ENCODE measurements around the gene GATA3. TPM values are rescaled to one million over a fixed set of nuclear protein-coding genes. Genes with fewer than 3 reads are reported as not detected.

GATA3 gene
- polyA plus RNA-seq, 1 donor from 2014 or later = not detected

DNA sequence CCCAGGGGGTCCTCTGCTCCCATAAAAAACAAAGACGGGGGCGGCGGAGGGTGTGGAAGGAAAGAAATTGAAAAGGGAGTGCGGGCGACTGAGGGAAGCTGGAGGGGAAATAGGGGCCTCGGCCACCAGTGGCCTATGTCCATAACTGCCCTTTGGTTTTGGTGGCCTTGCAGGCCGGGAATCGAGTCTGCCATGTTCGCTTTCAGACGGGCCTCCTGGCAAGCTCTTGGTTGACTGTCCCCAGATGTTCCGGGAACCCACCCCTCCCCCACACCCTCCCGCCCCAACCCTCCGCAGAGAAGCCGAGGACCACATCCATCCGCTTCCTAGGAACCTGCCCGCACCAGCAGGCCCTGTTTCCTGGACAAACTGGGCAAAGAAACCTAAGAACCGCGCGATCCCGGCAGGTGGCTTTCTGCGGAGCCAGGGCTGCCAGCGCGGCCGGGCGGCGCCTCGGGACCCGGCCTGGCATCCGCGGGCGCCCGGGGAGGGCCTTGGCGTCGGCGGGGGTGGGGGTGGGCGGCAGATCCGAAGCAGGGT, 20.0 kb upstream of the GATA3 start:
- no peak overlapping the region for H3K27ac ChIP-seq (ENCODE audit: low read length)
- no peaks in the 10 kb centered on the region for H3K9me3 ChIP-seq (ENCODE audit: low read length)
- TF ChIP-seq, protein P1, sequence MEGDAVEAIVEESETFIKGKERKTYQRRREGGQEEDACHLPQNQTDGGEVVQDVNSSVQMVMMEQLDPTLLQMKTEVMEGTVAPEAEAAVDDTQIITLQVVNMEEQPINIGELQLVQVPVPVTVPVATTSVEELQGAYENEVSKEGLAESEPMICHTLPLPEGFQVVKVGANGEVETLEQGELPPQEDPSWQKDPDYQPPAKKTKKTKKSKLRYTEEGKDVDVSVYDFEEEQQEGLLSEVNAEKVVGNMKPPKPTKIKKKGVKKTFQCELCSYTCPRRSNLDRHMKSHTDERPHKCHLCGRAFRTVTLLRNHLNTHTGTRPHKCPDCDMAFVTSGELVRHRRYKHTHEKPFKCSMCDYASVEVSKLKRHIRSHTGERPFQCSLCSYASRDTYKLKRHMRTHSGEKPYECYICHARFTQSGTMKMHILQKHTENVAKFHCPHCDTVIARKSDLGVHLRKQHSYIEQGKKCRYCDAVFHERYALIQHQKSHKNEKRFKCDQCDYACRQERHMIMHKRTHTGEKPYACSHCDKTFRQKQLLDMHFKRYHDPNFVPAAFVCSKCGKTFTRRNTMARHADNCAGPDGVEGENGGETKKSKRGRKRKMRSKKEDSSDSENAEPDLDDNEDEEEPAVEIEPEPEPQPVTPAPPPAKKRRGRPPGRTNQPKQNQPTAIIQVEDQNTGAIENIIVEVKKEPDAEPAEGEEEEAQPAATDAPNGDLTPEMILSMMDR (IDR thresholded peaks at IDR 0.05; ENCODE audit: poor library complexity, severe bottlenecking) = no peak
- TF ChIP-seq POLR2AphosphoS5 (IDR thresholded peaks at IDR 0.05) (no peak), RAD21 (conservative IDR thresholded peaks at IDR 0.05) (no peak), EZH2 (IDR thresholded peaks at IDR 0.05; ENCODE audit: borderline replicate concordance, insufficient read depth, low read length, poor library complexity, severe bottlenecking) (no peak), MXI1 (conservative IDR thresholded peaks at IDR 0.05; ENCODE audit: poor library complexity, severe bottlenecking) (no peak), SMC3 (conservative IDR thresholded peaks at IDR 0.05; ENCODE audit: poor library complexity) (no peak), TAF1 (IDR thresholded peaks at IDR 0.05; ENCODE audit: low read depth) (no peak), EP300 (conservative IDR thresholded peaks at IDR 0.05; ENCODE audit: poor library complexity, severe bottlenecking) (no peak)
- TF ChIP-seq, protein P2, sequence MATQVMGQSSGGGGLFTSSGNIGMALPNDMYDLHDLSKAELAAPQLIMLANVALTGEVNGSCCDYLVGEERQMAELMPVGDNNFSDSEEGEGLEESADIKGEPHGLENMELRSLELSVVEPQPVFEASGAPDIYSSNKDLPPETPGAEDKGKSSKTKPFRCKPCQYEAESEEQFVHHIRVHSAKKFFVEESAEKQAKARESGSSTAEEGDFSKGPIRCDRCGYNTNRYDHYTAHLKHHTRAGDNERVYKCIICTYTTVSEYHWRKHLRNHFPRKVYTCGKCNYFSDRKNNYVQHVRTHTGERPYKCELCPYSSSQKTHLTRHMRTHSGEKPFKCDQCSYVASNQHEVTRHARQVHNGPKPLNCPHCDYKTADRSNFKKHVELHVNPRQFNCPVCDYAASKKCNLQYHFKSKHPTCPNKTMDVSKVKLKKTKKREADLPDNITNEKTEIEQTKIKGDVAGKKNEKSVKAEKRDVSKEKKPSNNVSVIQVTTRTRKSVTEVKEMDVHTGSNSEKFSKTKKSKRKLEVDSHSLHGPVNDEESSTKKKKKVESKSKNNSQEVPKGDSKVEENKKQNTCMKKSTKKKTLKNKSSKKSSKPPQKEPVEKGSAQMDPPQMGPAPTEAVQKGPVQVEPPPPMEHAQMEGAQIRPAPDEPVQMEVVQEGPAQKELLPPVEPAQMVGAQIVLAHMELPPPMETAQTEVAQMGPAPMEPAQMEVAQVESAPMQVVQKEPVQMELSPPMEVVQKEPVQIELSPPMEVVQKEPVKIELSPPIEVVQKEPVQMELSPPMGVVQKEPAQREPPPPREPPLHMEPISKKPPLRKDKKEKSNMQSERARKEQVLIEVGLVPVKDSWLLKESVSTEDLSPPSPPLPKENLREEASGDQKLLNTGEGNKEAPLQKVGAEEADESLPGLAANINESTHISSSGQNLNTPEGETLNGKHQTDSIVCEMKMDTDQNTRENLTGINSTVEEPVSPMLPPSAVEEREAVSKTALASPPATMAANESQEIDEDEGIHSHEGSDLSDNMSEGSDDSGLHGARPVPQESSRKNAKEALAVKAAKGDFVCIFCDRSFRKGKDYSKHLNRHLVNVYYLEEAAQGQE (IDR thresholded peaks at IDR 0.05; ENCODE audit: borderline replicate concordance) = no peak
- peak overlapping the region; percentile 91 for H3K4me2 ChIP-seq (ENCODE audit: low read length)
- no peaks in the 10 kb centered on the region for H3F3A ChIP-seq (ENCODE audit: insufficient read depth, low read length, poor library complexity, severe bottlenecking)
- H3K9me2 ChIP-seq (ENCODE audit: insufficient read depth, low read length) = no peaks in the 10 kb centered on the region
- H3K79me2 ChIP-seq (replicated peaks; ENCODE audit: insufficient read depth, low read length) = no peaks in the 10 kb centered on the region
- no peak overlapping the region for H3K9ac ChIP-seq (ENCODE audit: low read length)
- H3K36me3 ChIP-seq (ENCODE audit: insufficient read depth, low read length) = no peaks in the 10 kb centered on the region
- H3K27me3 ChIP-seq (ENCODE audit: insufficient read depth, low read depth, low read length) = peaks cover 89% of the 10 kb centered on the region
- H3K4me3 ChIP-seq (ENCODE audit: low read length) = peak overlapping the region; percentile 60
- H2AFZ ChIP-seq (ENCODE audit: low read depth, low read length) = no peak overlapping the region
- H4K20me1 ChIP-seq (ENCODE audit: insufficient read depth) = no peaks in the 10 kb centered on the region

GRCh38 chr10:8035006-8035640, 19.4 kb upstream of the GATA3 start:
- Histone ChIP-seq H2AFZ (ENCODE audit: low read depth, low read length) (no peak overlapping the region), H3K27me3 (ENCODE audit: insufficient read depth, low read depth, low read length) (peaks cover 95% of the 10 kb centered on the region), H3K4me3 (ENCODE audit: low read length) (peak overlapping the region; percentile 60), H3K27ac (ENCODE audit: low read length) (no peak overlapping the region), H3K9me3 (ENCODE audit: low read length) (no peaks in the 10 kb centered on the region), H4K20me1 (ENCODE audit: insufficient read depth) (no peaks in the 10 kb centered on the region), H3F3A (ENCODE audit: insufficient read depth, low read length, poor library complexity, severe bottlenecking) (no peaks in the 10 kb centered on the region), H3K9ac (ENCODE audit: low read length) (no peak overlapping the region), H3K36me3 (ENCODE audit: insufficient read depth, low read length) (no peaks in the 10 kb centered on the region), H3K9me2 (ENCODE audit: insufficient read depth, low read length) (no peaks in the 10 kb centered on the region), H3K79me2 (replicated peaks; ENCODE audit: insufficient read depth, low read length) (no peaks in the 10 kb centered on the region), H3K4me2 (ENCODE audit: low read length) (peak overlapping the region; percentile 91)
- TF ChIP-seq MXI1 (conservative IDR thresholded peaks at IDR 0.05; ENCODE audit: poor library complexity, severe bottlenecking) (peak; percentile 55), EZH2 (IDR thresholded peaks at IDR 0.05; ENCODE audit: borderline replicate concordance, insufficient read depth, low read length, poor library complexity, severe bottlenecking) (no peak), EP300 (conservative IDR thresholded peaks at IDR 0.05; ENCODE audit: poor library complexity, severe bottlenecking) (peak; percentile 70), POLR2AphosphoS5 (IDR thresholded peaks at IDR 0.05) (peak; percentile 68), RAD21 (conservative IDR thresholded peaks at IDR 0.05) (peak; percentile 32), SMC3 (conservative IDR thresholded peaks at IDR 0.05; ENCODE audit: poor library complexity) (no peak), TAF1 (IDR thresholded peaks at IDR 0.05; ENCODE audit: low read depth) (no peak)
- TF ChIP-seq, protein P2 (IDR thresholded peaks at IDR 0.05; ENCODE audit: borderline replicate concordance) = peak; percentile 23
- TF ChIP-seq, protein P1 (IDR thresholded peaks at IDR 0.05; ENCODE audit: poor library complexity, severe bottlenecking) = no peak

All from neural cell (in vitro differentiated cells).